ENCODE measurements around the gene PCDH17.

Gene PCDH17

GRCh38 chr13:57601536-57601935 is 30.0 kb upstream of the PCDH17 start:
- Histone ChIP-seq H3K4me3 (ENCODE audit: low read depth, low read length) (no peak overlapping the region), H3K9me3 (ENCODE audit: control insufficient read depth, insufficient read depth, low read depth, low read length) (no peaks in the 10 kb centered on the region), H3K4me1 (ENCODE audit: control insufficient read depth, insufficient read depth, low read length) (no peaks in the 10 kb centered on the region), H3K36me3 (ENCODE audit: control insufficient read depth in 2 of 2, insufficient read depth in 1 of 2, low read length in 2 of 2) (no peaks in the 10 kb centered on the region), H3K27ac (ENCODE audit: extremely low read depth, low read depth, low read length) (no peak overlapping the region)
- ChIA-PET POLR2A (no interaction called here), CTCF (no interaction called here)
- TF ChIP-seq ZNF596 (tag by site-specific recombination; IDR thresholded peaks at IDR 0.05) (no peak), ZNF624 (tag by site-specific recombination; IDR thresholded peaks at IDR 0.05) (no peak), ZNF791 (tag by site-specific recombination; IDR thresholded peaks at IDR 0.05) (no peak), ZNF366 (tag by site-specific recombination; conservative IDR thresholded peaks at IDR 0.05) (no peak), ZNF600 (tag by site-specific recombination; IDR thresholded peaks at IDR 0.05) (no peak), ZBTB8A (tag by site-specific recombination; IDR thresholded peaks at IDR 0.05) (no peak), ZBTB48 (tag by site-specific recombination; IDR thresholded peaks at IDR 0.05) (no peak), ZNF112 (tag by site-specific recombination; IDR thresholded peaks at IDR 0.05) (no peak), SP7 (tag by site-specific recombination; IDR thresholded peaks at IDR 0.05) (no peak)

- Histone ChIP-seq H3K4me1 (ENCODE audit: control insufficient read depth, insufficient read depth, low read length) (no peaks in the 10 kb centered on the region), H3K36me3 (ENCODE audit: control insufficient read depth in 2 of 2, insufficient read depth in 1 of 2, low read length in 2 of 2) (no peaks in the 10 kb centered on the region), H3K27ac (ENCODE audit: extremely low read depth, low read depth, low read length) (no peak overlapping the region), H3K4me3 (ENCODE audit: low read depth, low read length) (no peak overlapping the region), H3K9me3 (ENCODE audit: control insufficient read depth, insufficient read depth, low read depth, low read length) (no peaks in the 10 kb centered on the region)
- ChIA-PET CTCF (interaction anchor here (1.1 to 2.1 kb wide), 2 partner anchors 20 to 23 kb away, joined by 4 to 9 read pairs; no protein-coding TSS in a partner anchor), POLR2A (no interaction called here)
- no peak for TF ChIP-seq BCL11B (tag by site-specific recombination; IDR thresholded peaks at IDR 0.05; ENCODE audit: low read depth)
- TF ChIP-seq OVOL3 (tag by site-specific recombination; IDR thresholded peaks at IDR 0.05): no peak
- TF ChIP-seq, protein P1, sequence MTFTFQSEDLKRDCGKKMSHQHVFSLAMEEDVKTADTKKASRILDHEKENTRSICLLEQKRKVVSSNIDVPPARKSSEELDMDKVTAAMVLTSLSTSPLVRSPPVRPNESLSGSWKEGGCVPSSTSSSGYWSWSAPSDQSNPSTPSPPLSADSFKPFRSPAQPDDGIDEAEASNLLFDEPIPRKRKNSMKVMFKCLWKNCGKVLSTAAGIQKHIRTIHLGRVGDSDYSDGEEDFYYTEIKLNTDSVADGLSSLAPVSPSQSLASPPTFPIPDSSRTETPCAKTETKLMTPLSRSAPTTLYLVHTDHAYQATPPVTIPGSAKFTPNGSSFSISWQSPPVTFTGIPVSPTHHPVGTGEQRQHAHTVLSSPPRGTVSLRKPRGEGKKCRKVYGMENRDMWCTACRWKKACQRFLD (tag by site-specific recombination; IDR thresholded peaks at IDR 0.05): no peak
- TF ChIP-seq ZNF561 (tag by site-specific recombination; IDR thresholded peaks at IDR 0.05; ENCODE audit: borderline replicate concordance): no peak
- no peak for TF ChIP-seq ZBTB1 (tag by site-specific recombination; IDR thresholded peaks at IDR 0.05)
- no peak for TF ChIP-seq MEIS1 (CRISPR knock-in tag; IDR thresholded peaks at IDR 0.05; ENCODE audit: borderline replicate concordance)
Measured at GRCh38 chr13:57604442-57604841, 27.1 kb upstream of the PCDH17 start.

DNA sequence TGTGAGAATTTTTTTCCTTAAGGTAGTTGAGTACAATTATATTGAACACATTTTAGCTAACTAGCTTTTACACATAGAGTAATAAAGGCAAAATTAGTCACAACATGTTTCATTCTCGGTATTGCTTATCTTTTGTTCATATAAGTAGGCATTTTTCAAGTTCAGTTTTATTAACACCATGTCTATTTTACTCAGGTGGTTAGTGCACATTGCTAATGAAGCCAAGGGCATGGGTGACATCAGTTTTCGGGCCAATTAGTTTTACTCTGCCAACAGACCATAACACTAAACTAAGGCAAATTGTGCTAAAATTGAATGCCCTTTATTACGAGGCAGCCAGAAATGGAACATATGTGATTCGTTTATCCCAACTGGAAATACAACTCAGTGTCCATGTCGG is 19.6 kb upstream of the PCDH17 start:
- ChIA-PET CTCF (interaction anchor here (0.5 to 3.6 kb wide), 2 partner anchors 13 to 34 kb away, joined by 4 to 15 read pairs; no protein-coding TSS in a partner anchor), POLR2A (no interaction called here)
- TF ChIP-seq ZNF155 (tag by site-specific recombination; IDR thresholded peaks at IDR 0.05) (no peak), ZNF157 (tag by site-specific recombination; IDR thresholded peaks at IDR 0.05) (no peak), ZNF184 (tag by site-specific recombination; IDR thresholded peaks at IDR 0.05) (no peak)
- Histone ChIP-seq H3K4me3 (ENCODE audit: low read depth, low read length) (no peak overlapping the region), H3K36me3 (ENCODE audit: control insufficient read depth in 2 of 2, insufficient read depth in 1 of 2, low read length in 2 of 2) (no peaks in the 10 kb centered on the region), H3K4me1 (ENCODE audit: control insufficient read depth, insufficient read depth, low read length) (no peaks in the 10 kb centered on the region), H3K27ac (ENCODE audit: extremely low read depth, low read depth, low read length) (no peak overlapping the region), H3K9me3 (ENCODE audit: control insufficient read depth, insufficient read depth, low read depth, low read length) (no peaks in the 10 kb centered on the region)

GRCh38 chr13:57612568-57612967 is 19.0 kb upstream of the PCDH17 start:
- POLR2A ChIA-PET: no interaction called here
- Histone ChIP-seq H3K27ac (ENCODE audit: extremely low read depth, low read depth, low read length) (no peak overlapping the region), H3K4me3 (ENCODE audit: low read depth, low read length) (no peak overlapping the region), H3K4me1 (ENCODE audit: control insufficient read depth, insufficient read depth, low read length) (no peaks in the 10 kb centered on the region), H3K9me3 (ENCODE audit: control insufficient read depth, insufficient read depth, low read depth, low read length) (no peaks in the 10 kb centered on the region), H3K36me3 (ENCODE audit: control insufficient read depth in 2 of 2, insufficient read depth in 1 of 2, low read length in 2 of 2) (no peaks in the 10 kb centered on the region)
- CTCF ChIA-PET: no interaction called here
- TF ChIP-seq, protein P2, sequence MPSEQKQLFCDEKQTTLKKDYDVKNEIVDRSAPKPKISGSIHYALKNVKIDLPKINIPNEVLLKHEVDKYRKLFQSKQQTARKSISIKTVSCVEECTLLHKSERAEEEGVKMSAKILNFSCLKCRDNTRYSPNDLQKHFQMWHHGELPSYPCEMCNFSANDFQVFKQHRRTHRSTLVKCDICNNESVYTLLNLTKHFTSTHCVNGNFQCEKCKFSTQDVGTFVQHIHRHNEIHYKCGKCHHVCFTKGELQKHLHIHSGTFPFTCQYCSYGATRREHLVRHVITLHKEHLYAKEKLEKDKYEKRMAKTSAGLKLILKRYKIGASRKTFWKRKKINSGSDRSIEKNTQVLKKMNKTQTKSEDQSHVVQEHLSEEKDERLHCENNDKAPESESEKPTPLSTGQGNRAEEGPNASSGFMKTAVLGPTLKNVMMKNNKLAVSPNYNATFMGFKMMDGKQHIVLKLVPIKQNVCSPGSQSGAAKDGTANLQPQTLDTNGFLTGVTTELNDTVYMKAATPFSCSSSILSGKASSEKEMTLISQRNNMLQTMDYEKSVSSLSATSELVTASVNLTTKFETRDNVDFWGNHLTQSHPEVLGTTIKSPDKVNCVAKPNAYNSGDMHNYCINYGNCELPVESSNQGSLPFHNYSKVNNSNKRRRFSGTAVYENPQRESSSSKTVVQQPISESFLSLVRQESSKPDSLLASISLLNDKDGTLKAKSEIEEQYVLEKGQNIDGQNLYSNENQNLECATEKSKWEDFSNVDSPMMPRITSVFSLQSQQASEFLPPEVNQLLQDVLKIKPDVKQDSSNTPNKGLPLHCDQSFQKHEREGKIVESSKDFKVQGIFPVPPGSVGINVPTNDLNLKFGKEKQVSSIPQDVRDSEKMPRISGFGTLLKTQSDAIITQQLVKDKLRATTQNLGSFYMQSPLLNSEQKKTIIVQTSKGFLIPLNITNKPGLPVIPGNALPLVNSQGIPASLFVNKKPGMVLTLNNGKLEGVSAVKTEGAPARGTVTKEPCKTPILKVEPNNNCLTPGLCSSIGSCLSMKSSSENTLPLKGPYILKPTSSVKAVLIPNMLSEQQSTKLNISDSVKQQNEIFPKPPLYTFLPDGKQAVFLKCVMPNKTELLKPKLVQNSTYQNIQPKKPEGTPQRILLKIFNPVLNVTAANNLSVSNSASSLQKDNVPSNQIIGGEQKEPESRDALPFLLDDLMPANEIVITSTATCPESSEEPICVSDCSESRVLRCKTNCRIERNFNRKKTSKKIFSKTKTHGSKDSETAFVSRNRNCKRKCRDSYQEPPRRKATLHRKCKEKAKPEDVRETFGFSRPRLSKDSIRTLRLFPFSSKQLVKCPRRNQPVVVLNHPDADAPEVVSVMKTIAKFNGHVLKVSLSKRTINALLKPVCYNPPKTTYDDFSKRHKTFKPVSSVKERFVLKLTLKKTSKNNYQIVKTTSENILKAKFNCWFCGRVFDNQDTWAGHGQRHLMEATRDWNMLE (tag by site-specific recombination; conservative IDR thresholded peaks at IDR 0.05; ENCODE audit: low read depth): no peak
- TF ChIP-seq PRDM1 (tag by site-specific recombination; IDR thresholded peaks at IDR 0.05) (no peak), ZNF19 (tag by site-specific recombination; IDR thresholded peaks at IDR 0.05; ENCODE audit: low read depth) (no peak), ZNF48 (tag by site-specific recombination; IDR thresholded peaks at IDR 0.05) (no peak), FEZF1 (tag by site-specific recombination; IDR thresholded peaks at IDR 0.05) (no peak)
- TF ChIP-seq, protein P3, sequence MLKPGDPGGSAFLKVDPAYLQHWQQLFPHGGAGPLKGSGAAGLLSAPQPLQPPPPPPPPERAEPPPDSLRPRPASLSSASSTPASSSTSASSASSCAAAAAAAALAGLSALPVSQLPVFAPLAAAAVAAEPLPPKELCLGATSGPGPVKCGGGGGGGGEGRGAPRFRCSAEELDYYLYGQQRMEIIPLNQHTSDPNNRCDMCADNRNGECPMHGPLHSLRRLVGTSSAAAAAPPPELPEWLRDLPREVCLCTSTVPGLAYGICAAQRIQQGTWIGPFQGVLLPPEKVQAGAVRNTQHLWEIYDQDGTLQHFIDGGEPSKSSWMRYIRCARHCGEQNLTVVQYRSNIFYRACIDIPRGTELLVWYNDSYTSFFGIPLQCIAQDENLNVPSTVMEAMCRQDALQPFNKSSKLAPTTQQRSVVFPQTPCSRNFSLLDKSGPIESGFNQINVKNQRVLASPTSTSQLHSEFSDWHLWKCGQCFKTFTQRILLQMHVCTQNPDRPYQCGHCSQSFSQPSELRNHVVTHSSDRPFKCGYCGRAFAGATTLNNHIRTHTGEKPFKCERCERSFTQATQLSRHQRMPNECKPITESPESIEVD (tag by site-specific recombination; IDR thresholded peaks at IDR 0.05): no peak

All from HEK293 (cell line).